Kidney epithelial cell (primary cell): ENCODE results near the gene NOL7. TPM values are rescaled to one million over a fixed set of nuclear protein-coding genes. Genes with fewer than 3 reads are reported as not detected.

Experiments
- DNase-seq: peaks from one replicate; pipeline ENCODE4 v3.0.0-alpha.2; 2010; ENCODE audit warnings: low read depth
- H3K27me3 ChIP-seq: 2 replicates; pipeline ENCODE4 v1.6.0; 2011; ENCODE audit warnings: low read length; ENCODE audit not compliant: control insufficient read depth, insufficient read depth
- H3K36me3 ChIP-seq: 2 replicates; pipeline ENCODE4 v1.5.1; 2011; ENCODE audit warnings: low read length; ENCODE audit not compliant: control insufficient read depth, insufficient read depth
- H3K4me3 ChIP-seq: 2 replicates; pipeline ENCODE4 v1.5.1; 2011; ENCODE audit warnings: low read depth, mild to moderate bottlenecking, control low read depth, low read length
- total RNA-seq: library from RNA; depleted of rRNA; stranded (reverse); fragments of >200 nt; gene quantifications from 2 replicates; pipeline ENCODE4 v1.2.3, GENCODE V29; 2015
- TF ChIP-seq, protein P1 (sequence below): IDR thresholded peaks from 2 replicates; pipeline ENCODE4 v1.5.1; 2011; ENCODE audit warnings: mild to moderate bottlenecking, moderate library complexity, low read length, control low read depth, inconsistent platforms; ENCODE audit not compliant: insufficient read depth, poor library complexity, severe bottlenecking

Gene NOL7
- total RNA-seq, 1 donor from 2014 or later = 178 TPM

DNA sequence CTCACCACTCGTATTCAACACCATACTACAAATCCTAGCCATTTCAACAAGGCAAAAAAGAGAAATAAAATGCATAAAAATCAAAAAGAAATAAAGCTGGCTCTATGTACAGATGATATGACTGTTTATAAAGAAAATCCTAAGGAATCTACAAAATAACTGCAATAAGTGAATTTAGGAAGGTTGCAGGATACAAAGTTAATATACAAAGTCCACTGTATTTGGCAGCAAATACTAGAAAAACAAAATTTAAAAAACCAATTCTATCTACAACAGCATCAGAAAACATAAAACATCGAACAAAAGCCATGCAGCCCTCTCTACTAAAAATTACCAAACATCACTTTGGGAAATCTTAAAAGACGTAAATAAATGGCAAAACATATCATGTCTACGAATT lies 48.9 kb downstream of the NOL7 start:
- no peaks in the 10 kb centered on the region for H3K36me3 ChIP-seq
- no peaks in the 10 kb centered on the region for H3K27me3 ChIP-seq
- no peak overlapping the region for H3K4me3 ChIP-seq
- TF ChIP-seq, protein P1, sequence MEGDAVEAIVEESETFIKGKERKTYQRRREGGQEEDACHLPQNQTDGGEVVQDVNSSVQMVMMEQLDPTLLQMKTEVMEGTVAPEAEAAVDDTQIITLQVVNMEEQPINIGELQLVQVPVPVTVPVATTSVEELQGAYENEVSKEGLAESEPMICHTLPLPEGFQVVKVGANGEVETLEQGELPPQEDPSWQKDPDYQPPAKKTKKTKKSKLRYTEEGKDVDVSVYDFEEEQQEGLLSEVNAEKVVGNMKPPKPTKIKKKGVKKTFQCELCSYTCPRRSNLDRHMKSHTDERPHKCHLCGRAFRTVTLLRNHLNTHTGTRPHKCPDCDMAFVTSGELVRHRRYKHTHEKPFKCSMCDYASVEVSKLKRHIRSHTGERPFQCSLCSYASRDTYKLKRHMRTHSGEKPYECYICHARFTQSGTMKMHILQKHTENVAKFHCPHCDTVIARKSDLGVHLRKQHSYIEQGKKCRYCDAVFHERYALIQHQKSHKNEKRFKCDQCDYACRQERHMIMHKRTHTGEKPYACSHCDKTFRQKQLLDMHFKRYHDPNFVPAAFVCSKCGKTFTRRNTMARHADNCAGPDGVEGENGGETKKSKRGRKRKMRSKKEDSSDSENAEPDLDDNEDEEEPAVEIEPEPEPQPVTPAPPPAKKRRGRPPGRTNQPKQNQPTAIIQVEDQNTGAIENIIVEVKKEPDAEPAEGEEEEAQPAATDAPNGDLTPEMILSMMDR = no peak
- DNase-seq = no peak

DNA sequence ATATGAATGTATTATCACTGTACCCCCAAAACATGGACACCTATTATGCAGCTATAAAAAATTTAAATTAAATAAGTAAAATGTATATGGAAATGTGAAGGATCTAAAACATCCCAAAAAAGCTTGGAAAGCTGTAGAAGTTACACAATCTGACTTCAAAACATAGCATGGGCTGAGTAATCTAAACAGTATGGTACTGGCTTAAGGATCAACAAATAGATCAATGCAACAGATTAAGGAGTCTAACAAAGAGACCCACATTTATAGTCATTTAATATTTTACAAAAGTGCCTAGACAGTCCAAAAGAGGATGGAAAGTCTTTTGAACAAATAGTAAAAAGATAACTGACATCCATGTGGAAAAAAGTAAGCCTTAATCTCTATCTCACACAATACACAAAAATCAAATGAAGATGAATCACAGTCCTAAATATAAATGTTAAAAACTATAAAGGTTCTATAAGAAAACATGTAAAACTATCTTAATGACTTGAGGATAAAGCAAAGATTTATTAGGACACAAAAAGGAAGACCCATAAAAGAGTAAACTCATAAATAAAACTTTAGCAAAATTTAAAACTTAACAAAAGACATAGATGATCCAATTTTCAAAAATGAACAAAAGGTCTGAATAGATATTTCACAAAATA lies 49.7 kb downstream of the NOL7 start:
- TF ChIP-seq, protein P1 = no peak
- H3K4me3 ChIP-seq = no peak overlapping the region
- no peaks in the 10 kb centered on the region for H3K36me3 ChIP-seq
- no peak for DNase-seq
- no peaks in the 10 kb centered on the region for H3K27me3 ChIP-seq

DNA sequence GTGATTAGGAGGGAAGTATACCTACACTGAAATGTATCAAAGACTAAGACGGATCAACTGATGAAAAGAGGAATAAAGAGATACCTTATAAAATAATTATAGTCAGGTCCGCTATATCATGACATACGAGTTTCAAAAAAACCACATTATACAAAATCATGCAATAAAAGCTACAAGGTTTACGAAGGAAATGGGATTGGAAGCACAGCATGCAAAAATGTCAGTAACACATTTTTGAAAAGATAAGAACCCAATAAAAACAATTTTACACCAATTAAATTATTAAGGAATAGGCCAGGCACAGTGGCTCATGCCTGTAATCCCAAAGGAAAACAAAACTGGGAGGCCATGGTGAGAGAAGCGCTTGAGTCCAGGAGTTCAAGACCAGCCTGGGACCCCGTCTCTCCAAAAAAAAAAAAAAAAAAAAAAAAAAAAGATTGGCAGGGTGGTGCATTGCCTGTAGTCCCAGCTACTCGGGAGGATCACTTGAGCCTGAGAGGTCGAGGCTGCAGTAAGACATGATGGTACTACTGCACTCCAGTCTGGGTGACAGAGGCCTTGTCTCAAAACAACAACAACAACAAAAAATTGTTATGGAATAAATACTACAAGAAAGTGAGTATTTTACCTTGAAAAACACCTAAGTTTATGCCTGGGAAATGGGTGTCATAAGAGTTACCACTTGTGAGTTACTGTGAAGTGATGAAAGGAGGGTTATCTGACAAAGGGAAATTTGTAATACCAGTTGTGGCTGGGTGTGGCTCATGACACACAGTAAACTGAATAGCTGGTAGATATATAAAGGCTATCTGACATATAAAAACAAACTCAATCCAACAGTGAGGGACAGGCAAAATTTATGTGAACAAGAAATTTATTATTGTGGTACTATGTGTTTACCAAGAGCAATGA lies 51.3 kb downstream of the NOL7 start:
- TF ChIP-seq, protein P1 = no peak

DNA sequence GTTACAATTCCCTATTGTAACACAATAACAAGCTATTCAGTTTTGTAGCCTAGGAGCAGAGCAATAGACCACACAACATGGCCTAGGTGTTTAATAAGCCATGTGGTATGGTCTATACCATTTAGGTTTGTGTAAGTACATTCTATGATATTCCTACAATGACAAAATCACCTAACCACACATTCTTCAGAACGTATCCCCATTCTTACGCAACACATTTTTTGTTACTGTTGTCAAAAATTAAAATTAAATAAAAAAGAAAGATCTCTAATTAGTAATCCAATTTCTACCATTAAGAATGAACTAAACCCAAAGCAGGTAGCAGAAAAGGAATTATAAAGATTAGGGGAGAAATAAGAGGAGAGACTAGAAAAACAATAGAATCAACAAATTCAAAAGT lies 52.5 kb downstream of the NOL7 start:
- Histone ChIP-seq H3K4me3 (no peak overlapping the region), H3K36me3 (no peaks in the 10 kb centered on the region), H3K27me3 (no peaks in the 10 kb centered on the region)
- TF ChIP-seq, protein P1 = no peak
- no peak for DNase-seq

More for the DNA sequence above, 51.3 kb downstream of the NOL7 start:
- Histone ChIP-seq H3K36me3 (no peaks in the 10 kb centered on the region), H3K4me3 (no peak overlapping the region), H3K27me3 (no peaks in the 10 kb centered on the region)
- no peak for DNase-seq

DNA sequence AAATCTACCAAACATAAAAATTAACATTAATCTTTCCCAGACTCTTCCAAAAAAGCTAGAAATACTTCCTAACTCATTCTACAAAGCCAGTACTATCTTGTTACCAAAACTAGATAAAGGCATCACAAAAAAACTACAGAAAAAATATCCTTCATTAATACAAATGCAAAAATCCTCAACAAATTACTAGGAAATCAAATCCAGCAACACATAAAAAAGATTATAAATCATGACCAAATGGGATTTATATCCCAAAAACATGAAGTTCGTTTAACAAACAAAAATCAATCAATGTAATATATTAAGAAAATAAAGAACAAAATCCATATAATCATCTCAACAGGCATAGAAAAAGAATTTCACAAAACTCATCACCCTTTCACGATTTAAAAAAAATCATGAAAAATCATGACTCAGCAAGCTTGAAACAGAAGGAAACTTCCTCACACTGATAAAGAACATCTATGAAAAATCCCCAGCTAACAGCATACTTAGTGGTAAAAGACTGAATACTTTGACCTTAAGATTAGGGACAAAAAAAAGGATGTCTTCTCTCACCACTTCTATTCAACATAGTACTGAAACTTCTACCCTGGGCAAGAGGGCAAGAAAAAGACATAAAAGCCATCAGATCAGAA lies 53.3 kb downstream of the NOL7 start:
- Histone ChIP-seq H3K36me3 (no peaks in the 10 kb centered on the region), H3K4me3 (no peak overlapping the region), H3K27me3 (no peaks in the 10 kb centered on the region)
- no peak for DNase-seq
- TF ChIP-seq, protein P1 = no peak
